ENCODE measurements around the gene DLEC1.

DNA sequence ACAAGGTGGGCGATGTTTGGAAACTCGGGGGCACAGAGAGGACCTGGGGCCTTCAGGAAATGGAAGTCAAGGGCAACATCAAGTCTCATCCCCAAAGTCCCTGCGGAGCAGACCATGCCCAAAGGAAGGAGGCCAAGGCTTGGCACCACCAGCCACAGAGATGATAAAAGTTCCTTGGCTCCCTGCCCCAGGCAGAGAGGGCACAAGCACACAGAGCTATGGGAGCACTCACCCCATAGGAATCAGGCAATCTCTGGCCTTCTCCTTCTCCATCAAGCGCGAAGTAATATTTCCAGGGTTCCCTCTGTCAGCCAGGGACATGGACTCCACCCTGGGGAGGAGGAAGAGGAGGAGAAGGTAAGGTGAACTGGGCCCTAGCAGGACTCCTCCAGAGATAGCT, 90.0 kb downstream of the DLEC1 start:
- no peak for TF ChIP-seq TAF1 (IDR thresholded peaks at IDR 0.05; ENCODE audit: borderline replicate concordance, low read depth, low read length)
- TF ChIP-seq POLR2A (IDR thresholded peaks at IDR 0.05; ENCODE audit: low read depth, low read length): no peak

Measured in GM12892 (cell line).